Naive B cell (primary cell): ENCODE results near the gene OR2V2. TPM values are rescaled to one million over a fixed set of nuclear protein-coding genes. Genes with fewer than 3 reads are reported as not detected.

Experiments
- ATAC-seq, 2 donors: fragments of 150-1000 bp; cut with Tn5 transposase; 2 replicates each; pipeline ENCODE4 v1.10.0; 2021; ENCODE audit warnings: low read depth in 2 of 2, mild to moderate bottlenecking in 2 of 2, moderate library complexity in 2 of 2
- DNase-seq: peaks from one replicate; pipeline ENCODE4 v3.0.0; 2022
- H3K27ac Mint-ChIP-seq, 6 donors: one replicate each; pipeline ENCODE4 v1.8.0; 2020 to 2022; ENCODE audit warnings: mild to moderate bottlenecking in 6 of 6, mixed read lengths in 6 of 6, moderate library complexity in 5 of 6, inconsistent platforms in 2 of 6
- H3K27me3 Mint-ChIP-seq, 3 donors: one replicate each; pipeline ENCODE4 v1.8.0; 2021 to 2022; ENCODE audit warnings: mixed read lengths in 3 of 3, mild to moderate bottlenecking in 1 of 3
- H3K36me3 Mint-ChIP-seq, 2 donors: one replicate each; pipeline ENCODE4 v1.8.0; 2020 to 2022; ENCODE audit warnings: mixed read lengths in 2 of 2, inconsistent platforms in 1 of 2, mild to moderate bottlenecking in 1 of 2
- H3K4me1 Mint-ChIP-seq, 3 donors: one replicate each; pipeline ENCODE4 v1.8.0; 2020 to 2022; ENCODE audit warnings: mixed read lengths in 3 of 3, inconsistent platforms in 1 of 3, mild to moderate bottlenecking in 1 of 3, moderate library complexity in 1 of 3
- H3K4me3 Mint-ChIP-seq, 8 donors: one replicate each; pipeline ENCODE4 v1.8.0; 2020 to 2022; ENCODE audit warnings: mild to moderate bottlenecking in 8 of 8, mixed read lengths in 8 of 8, moderate library complexity in 8 of 8, inconsistent platforms in 2 of 8
- H3K9me3 Mint-ChIP-seq, 7 donors: one replicate each; pipeline ENCODE4 v1.8.0; 2020 to 2022; ENCODE audit warnings: mixed read lengths in 7 of 7, mild to moderate bottlenecking in 5 of 7, inconsistent platforms in 2 of 7, moderate library complexity in 1 of 7
- polyA plus RNA-seq, 6 donors: library from polyadenylated mRNA; unstranded; fragments of 300-500 nt; fragmentation: Illumina TruSeq; gene quantifications; one replicate each; pipeline ENCODE4 v1.2.3, GENCODE V29; 2021; ENCODE audit warnings: low read depth in 6 of 6

Gene OR2V2
- polyA plus RNA-seq, 6 donors from 2014 or later = not detected

DNA sequence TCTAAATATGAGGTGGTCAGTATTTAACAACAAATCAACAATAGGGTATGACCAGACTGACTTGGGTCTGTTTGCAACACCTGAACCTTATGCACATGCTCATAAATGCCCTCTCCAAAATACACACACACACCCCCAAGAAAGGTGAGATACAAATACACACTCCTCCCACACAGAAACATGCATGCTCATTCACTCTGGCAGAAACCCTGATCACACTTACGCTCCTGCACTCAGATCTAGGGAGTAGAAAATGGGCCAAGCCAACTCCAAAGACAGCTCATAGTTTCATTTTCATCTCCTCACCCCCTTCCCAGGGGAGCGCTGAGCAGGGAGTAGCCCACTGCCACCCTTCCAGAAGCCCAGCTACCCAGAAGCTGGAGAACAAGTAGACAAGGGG lies 46.3 kb downstream of the OR2V2 start:
- Mint-ChIP-seq H3K9me3 (peaks cover 0 to 13% (median 1%) of the 10 kb centered on the region in 7 donors), H3K4me3 (peak overlapping the region in 4 of 8 donors; percentile 18 to 99 (median 98)), H3K36me3 (peaks cover 0 to 8% of the 10 kb centered on the region in 2 donors), H3K4me1 (peaks cover 28 to 44% (median 40%) of the 10 kb centered on the region in 3 donors), H3K27me3 (peaks cover 0 to 11% (median 10%) of the 10 kb centered on the region in 3 donors), H3K27ac (peak overlapping the region in 1 of 6 donors; percentile 5)
- DNase-seq = no peak
- no peak for ATAC-seq

DNA sequence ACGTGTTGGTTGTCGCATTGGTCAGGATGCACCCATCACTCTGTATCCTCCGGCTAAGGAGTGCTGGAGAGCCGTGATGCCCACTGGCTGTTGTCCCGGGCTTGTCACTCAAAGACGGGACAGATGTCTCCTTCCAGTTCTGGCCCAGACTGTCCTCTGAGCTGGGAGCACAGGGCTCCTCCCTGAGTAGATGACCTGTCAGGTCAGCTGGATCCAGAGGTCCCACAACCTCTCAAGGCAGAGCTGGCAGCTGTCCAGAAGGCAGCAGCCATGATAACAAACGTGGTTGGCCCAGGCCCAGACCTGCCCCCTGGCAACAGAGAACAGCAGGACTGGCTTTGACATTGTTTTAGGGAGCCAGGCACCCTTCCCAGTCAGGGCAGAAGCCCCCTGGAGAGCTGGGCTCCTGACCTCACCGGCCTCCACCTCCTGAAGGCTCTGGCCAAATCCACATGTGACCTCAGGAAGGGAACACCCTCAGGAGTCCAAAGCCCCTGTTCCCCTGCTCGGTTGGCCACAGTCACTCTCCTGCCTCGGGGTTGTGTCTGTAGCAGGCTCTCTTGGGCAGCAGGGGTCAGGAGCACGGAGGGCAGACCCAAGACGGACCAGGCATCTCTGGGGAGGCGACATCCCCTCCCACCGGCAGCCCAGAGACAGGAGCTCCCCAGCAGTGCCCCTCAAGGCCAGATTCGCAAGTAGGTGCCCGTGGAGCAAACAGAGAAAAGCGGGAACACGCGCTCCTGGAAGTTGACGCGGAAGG lies 47.3 kb downstream of the OR2V2 start:
- H3K36me3 Mint-ChIP-seq = peaks cover 0 to 6% of the 10 kb centered on the region in 2 donors
- peaks cover 33 to 47% (median 47%) of the 10 kb centered on the region in 3 donors for H3K4me1 Mint-ChIP-seq
- H3K27me3 Mint-ChIP-seq = peaks cover 0 to 10% (median 8%) of the 10 kb centered on the region in 3 donors
- H3K27ac Mint-ChIP-seq = no peak overlapping the region
- ATAC-seq = no peak
- DNase-seq = no peak
- H3K4me3 Mint-ChIP-seq = peak overlapping the region in 1 of 8 donors; percentile 9
- peaks cover 0 to 8% (median 1%) of the 10 kb centered on the region in 7 donors for H3K9me3 Mint-ChIP-seq

DNA sequence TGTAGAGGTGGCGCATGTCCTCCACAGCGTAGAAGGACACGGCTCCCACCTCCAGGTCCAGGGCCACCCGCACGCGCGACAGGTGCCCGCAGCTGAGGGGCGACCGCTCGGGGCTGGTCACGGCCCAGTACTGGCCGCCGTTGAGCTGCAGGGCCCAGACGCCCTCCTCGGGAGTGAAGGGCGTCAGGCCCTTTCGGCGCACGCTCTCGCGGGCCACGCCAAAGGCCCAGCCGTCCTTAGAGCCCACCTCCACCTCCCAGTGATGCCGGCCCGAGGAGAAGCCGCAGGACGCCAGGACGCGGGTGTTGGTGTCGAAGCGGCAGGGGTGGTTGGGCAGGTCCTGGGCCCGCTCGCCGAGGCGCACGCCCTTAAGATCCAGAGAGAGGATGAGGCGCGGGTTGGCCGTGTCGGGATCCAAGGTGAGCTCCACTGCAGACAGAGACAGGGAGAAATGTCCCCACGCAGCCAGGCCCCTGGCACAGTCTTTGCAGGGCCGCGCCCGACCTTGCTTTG lies 47.9 kb downstream of the OR2V2 start:
- H3K4me1 Mint-ChIP-seq = peaks cover 30 to 45% (median 40%) of the 10 kb centered on the region in 3 donors
- DNase-seq = no peak
- H3K36me3 Mint-ChIP-seq = peaks cover 0 to 6% of the 10 kb centered on the region in 2 donors
- no peak for ATAC-seq
- no peak overlapping the region for H3K27ac Mint-ChIP-seq
- peaks cover 0 to 13% (median 8%) of the 10 kb centered on the region in 3 donors for H3K27me3 Mint-ChIP-seq
- H3K4me3 Mint-ChIP-seq = peak overlapping the region in 1 of 8 donors; percentile 49
- peaks cover 0 to 8% (median 1%) of the 10 kb centered on the region in 7 donors for H3K9me3 Mint-ChIP-seq

DNA sequence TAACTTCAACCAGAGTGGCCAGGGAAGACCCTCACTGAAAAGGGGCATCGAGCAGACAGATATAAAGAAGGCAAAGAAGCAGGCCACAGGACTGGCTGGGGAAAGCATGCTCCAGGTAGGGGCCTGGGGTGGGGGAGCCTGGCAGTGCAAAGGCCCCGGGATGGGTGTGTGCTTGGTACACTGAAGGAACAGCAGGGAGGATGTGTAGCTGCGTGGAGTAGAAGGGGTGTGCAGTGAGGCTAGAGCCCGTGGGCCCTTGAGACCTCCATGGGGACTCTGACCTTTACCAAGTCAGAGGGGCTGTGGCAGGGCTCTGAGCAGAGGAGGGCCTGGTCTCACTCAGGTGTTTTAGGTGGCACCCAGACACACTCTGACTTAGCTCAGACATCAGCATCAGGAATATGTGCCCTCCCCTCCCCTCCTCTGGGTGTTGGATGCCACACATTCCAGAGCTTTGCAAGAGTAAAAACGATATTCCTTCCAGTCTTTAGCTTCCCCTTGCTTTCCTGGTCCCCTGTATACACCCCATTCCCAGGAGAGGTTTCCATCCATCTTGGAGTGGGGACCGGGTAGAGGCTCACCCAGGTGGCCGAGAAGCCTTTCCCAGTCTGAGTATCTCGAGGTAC lies 50.1 kb downstream of the OR2V2 start:
- Mint-ChIP-seq H3K27me3 (peaks cover 0 to 6% (median 0%) of the 10 kb centered on the region in 3 donors), H3K4me1 (peaks cover 19 to 25% (median 21%) of the 10 kb centered on the region in 3 donors), H3K9me3 (no peaks in the 10 kb centered on the region), H3K27ac (peak overlapping the region in 1 of 6 donors; percentile 42), H3K4me3 (peak overlapping the region in 1 of 8 donors; percentile 9), H3K36me3 (no peaks in the 10 kb centered on the region)
- DNase-seq (no peak), ATAC-seq (no peak)

DNA sequence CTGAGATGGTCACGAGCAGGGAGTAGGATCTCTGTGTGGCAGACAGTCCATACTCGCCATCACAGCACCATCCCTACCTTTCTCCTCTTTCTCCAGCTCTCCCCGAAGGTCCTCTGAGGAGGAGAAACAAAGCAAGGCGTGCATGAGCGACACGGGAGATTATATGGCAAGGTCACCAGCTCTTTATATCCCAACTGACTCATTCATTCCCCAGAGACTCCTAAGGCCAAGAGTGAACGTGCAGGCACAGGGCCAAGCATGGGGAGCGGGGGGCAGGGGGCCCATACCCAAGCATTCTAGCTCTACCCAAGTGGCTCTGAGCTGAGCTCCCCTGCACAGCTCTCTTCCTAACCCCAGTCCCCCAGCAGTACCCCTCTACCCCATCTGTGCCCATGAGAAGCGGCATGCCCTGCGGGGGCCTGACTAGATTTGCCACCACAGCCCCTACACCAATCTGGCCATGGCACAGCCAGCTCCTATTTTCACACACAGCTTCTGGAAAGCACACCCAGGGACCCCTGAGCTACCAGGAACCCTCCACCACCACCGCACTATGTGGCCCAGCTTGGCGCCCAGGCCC lies 50.8 kb downstream of the OR2V2 start:
- ATAC-seq (no peak), DNase-seq (no peak)
- no peaks in the 10 kb centered on the region for H3K36me3 Mint-ChIP-seq
- peak overlapping the region in 1 of 8 donors; percentile 61 for H3K4me3 Mint-ChIP-seq
- peak overlapping the region in 3 of 6 donors; percentile 42 to 90 (median 61) for H3K27ac Mint-ChIP-seq
- H3K9me3 Mint-ChIP-seq = no peaks in the 10 kb centered on the region
- H3K4me1 Mint-ChIP-seq = peaks cover 11 to 20% (median 14%) of the 10 kb centered on the region in 3 donors
- peaks cover 0 to 10% (median under 1%) of the 10 kb centered on the region in 3 donors for H3K27me3 Mint-ChIP-seq

DNA sequence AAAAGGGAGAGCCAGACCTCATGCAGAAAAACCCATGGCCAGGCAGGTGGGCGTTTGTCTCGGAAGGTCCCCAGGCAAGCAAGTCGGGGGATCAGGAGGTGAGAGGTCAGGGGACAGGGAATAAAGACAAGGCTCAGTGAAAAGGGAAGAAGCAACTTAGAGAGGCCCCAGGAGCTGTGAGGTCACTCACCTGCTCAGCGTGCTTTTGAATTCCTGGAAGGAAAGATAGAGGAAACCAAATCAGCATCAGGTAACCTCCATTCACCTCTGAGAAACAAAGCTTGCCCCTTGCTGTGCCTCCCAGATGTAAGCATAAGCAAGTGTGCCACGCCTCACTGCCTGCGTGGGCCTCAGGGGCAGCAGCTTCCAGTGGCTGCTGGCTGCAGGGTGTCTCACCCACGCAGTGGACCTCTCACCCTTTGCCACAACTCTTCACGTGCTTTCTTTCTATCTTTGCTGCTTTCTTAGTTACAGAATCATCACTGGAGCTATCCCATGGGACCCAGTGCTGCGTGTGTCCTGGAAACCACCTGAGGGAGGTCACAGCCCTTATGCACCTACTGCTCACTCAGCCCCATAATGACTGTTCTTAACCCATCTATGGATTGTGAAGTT lies 51.6 kb downstream of the OR2V2 start:
- no peaks in the 10 kb centered on the region for H3K36me3 Mint-ChIP-seq
- H3K9me3 Mint-ChIP-seq = no peaks in the 10 kb centered on the region
- DNase-seq (peak; percentile 11), ATAC-seq (peak; percentile 75 to 86)
- H3K27ac Mint-ChIP-seq = peak overlapping the region in 2 of 6 donors; percentile 61 to 75
- peak overlapping the region in 1 of 8 donors; percentile 61 for H3K4me3 Mint-ChIP-seq
- peaks cover 0 to 18% (median 9%) of the 10 kb centered on the region in 3 donors for H3K27me3 Mint-ChIP-seq
- H3K4me1 Mint-ChIP-seq = peaks cover 13 to 25% (median 21%) of the 10 kb centered on the region in 3 donors

DNA sequence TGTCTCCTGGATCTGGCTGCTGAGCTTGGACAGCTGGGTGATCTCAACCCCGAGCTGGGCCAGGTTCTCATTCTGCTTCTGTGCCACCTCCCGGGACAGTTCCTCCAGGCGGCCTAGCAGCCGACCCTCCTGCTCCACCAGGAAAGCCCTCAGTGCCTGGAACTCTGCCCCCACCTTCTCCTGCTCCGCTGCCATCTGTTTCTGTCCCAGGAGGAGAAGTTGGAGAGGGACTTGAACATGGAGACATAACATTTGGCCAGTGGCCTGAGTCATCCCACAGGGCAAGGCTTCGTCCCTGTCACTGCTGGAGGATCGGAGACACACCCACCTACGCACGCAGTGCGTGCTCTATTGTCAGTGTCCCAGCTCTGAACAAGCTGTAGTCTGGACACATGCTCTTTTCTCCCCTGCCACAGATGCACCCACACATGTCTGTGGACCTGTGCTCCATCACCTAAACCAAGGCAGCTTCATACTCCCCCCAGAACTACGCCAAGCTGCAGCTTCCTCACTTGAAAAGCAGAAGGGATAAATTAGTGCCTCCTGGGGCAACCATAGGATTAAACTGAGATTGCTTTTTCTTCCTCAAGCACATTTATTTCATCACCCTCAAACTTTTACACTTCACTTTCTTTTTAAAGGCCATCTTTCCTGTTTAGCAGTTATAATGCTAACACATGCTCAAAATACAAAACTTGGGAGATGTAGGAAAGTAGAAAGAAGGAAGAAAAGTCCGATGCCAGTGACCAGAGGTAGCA lies 52.7 kb downstream of the OR2V2 start:
- H3K4me3 Mint-ChIP-seq = peak overlapping the region in 1 of 8 donors; percentile 27
- H3K4me1 Mint-ChIP-seq = peaks cover 16 to 28% (median 28%) of the 10 kb centered on the region in 3 donors
- DNase-seq (no peak), ATAC-seq (no peak)
- H3K36me3 Mint-ChIP-seq = no peaks in the 10 kb centered on the region
- no peaks in the 10 kb centered on the region for H3K9me3 Mint-ChIP-seq
- peaks cover 0 to 22% (median 14%) of the 10 kb centered on the region in 3 donors for H3K27me3 Mint-ChIP-seq
- peak overlapping the region in 2 of 6 donors; percentile 25 to 61 for H3K27ac Mint-ChIP-seq

DNA sequence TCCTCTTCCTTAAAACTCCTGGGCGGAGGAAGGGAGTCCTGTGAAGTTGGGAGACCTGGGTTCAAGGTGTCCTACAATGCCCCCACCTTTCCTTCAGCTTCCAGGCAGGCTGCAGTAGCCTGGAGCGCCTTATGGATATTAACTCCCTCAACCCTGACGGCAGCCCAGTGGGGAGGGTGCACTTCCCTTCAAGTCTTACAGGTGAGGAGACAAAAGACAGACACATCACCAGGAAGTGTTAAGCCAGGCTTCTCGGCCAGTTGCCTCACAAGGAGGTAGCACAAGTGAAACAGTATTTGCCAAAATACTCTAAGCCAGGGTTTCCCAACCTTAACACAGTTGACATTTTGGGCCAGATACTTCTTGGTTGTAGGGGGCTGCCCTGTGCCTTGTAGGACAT lies 53.4 kb downstream of the OR2V2 start:
- ATAC-seq = no peak
- no peak for DNase-seq
- Mint-ChIP-seq H3K4me3 (peak overlapping the region in 1 of 8 donors; percentile 27), H3K27ac (peak overlapping the region in 1 of 6 donors; percentile 61), H3K36me3 (no peaks in the 10 kb centered on the region), H3K4me1 (peaks cover 20 to 36% (median 33%) of the 10 kb centered on the region in 3 donors), H3K9me3 (no peaks in the 10 kb centered on the region), H3K27me3 (peaks cover 5 to 28% (median 20%) of the 10 kb centered on the region in 3 donors)

DNA sequence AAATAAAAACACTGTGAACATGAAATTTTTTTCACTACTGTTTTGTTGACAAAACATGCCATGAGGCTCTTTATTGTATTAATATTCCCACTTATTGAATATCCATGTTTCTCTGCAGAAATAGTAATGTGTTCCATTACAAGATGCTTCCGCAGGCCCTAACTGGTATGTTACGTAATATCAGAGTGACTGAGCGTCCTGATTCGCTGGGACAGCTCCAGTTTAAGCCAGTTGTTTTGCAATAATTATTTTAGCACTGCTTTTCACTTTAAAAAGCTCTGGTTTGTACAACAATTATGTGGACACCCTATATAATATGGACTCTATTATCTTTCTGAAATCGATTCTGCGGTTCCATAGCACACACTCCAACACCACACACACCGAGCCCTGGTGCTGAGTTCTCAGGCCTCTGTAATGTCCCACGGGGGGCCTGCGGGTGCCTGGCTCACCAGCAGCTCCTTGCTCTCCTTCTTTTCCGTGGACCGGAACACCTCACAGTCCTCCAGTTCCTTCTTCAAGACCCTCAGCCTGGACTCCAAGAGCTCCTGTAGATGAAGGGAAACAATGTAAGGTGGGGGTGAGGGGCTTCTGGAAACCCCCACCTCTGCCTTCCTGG lies 55.8 kb downstream of the OR2V2 start:
- no peak for DNase-seq
- peak overlapping the region; percentile 60 to 93 (median 89) for H3K4me3 Mint-ChIP-seq
- peaks cover 42 to 57% (median 52%) of the 10 kb centered on the region in 3 donors for H3K4me1 Mint-ChIP-seq
- ATAC-seq = no peak
- peak overlapping the region in 1 of 6 donors; percentile 66 for H3K27ac Mint-ChIP-seq
- peaks cover 20 to 38% (median 30%) of the 10 kb centered on the region in 3 donors for H3K27me3 Mint-ChIP-seq
- H3K36me3 Mint-ChIP-seq = peaks cover 4 to 8% of the 10 kb centered on the region in 2 donors
- H3K9me3 Mint-ChIP-seq = peaks cover 0 to 10% (median 2%) of the 10 kb centered on the region in 7 donors

DNA sequence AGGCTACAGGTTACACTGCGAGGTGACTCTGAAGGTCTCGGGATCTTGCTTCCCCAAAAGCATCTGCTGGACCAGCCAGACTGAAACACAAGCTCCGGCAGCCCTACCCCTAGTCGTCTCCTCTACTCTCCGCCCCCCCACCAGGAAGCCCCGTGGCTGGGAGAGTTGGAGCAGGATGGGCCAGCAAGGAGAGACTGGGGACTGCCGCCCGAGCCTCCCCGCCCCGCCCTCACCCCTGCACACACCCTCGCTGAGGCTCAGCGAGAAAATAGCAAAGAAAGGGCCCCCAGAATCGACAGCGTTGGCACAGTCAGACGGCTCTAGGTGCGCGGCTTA lies 56.4 kb downstream of the OR2V2 start:
- Mint-ChIP-seq H3K4me1 (peaks cover 39 to 52% (median 49%) of the 10 kb centered on the region in 3 donors), H3K36me3 (peaks cover 4 to 8% of the 10 kb centered on the region in 2 donors), H3K27ac (peak overlapping the region in 1 of 6 donors; percentile 48), H3K4me3 (peak overlapping the region; percentile 86 to 93 (median 89)), H3K27me3 (peaks cover 20 to 38% (median 30%) of the 10 kb centered on the region in 3 donors), H3K9me3 (peaks cover 0 to 10% (median 4%) of the 10 kb centered on the region in 7 donors)
- DNase-seq (no peak), ATAC-seq (peak in 1 of 2 donors; percentile 8)

DNA sequence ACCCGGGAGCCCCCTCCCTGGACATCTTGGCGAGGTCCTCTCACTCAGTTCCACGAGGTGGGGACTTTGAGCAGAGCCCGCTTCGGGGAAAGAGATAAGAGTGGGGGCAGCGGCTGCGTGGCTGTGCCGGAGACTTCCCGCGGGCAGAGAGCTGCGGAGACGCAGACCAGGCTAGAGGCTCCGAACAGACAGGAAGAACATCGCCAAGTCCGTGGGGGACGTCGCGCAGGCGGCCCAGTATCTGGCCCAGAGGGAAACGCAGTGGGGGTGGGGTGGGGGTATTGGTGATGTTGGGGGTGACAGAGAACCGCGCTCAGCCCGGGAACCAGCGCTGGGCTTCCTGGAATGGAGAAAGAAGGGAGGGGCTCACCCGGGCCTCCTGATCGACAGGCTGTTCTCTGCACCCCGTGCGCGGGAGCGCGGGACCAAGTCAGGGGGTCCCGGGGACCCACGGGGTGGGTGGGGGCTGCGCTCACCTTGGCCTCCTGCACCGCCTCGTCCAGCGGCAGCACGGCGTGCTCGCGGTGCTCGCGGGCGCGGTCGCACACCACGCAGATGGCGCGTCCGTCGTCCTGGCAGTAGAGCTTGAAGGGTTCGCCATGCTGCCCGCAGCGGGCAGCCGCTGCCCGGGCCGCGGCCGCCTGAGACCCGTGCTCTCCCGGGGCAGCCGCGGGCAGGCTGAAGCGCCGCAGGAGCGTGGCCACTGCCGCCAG lies 56.9 kb downstream of the OR2V2 start:
- DNase-seq = peak; percentile 15
- Mint-ChIP-seq H3K9me3 (peaks cover 0 to 10% (median 4%) of the 10 kb centered on the region in 7 donors), H3K36me3 (peaks cover 4 to 8% of the 10 kb centered on the region in 2 donors), H3K27ac (peak overlapping the region in 3 of 6 donors; percentile 13 to 81 (median 48)), H3K4me1 (peaks cover 34 to 46% (median 46%) of the 10 kb centered on the region in 3 donors), H3K4me3 (peak overlapping the region; percentile 86 to 93 (median 89)), H3K27me3 (peaks cover 20 to 38% (median 30%) of the 10 kb centered on the region in 3 donors)
- peak in 1 of 2 donors; percentile 6 for ATAC-seq
